ENCODE results near the gene GRIN2C. TPM values are rescaled to one million over a fixed set of nuclear protein-coding genes. Genes with fewer than 3 reads are reported as not detected.

Gene GRIN2C
- total RNA-seq, 1 donor from 2014 or later = not detected

DNA sequence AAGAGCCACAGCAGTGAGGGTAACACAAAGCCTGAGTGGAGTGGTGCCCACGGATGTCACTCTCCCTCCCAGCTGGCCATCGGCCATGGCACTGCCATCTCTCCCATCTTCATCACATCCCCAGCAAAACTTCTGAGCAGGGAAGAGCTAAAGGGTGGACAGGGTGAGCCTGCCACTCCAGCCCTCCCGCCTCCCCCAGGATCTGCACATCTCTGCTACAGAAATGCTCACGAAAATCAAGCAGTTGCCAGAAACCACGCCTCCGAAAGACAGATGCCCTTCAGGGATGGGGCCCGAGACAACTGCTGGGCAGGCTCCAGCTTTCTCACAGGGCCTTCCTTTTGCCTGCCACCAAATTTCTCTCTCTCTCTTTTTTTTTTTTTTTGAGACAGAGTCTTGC lies 3.6 kb downstream of the GRIN2C start:
- H3K4me1 ChIP-seq = peaks cover 11% of the 10 kb centered on the region
- H3K4me3 ChIP-seq = no peak overlapping the region
- H3K9ac ChIP-seq = no peak overlapping the region
- Mint-ChIP-seq H3K4me3 (no peak overlapping the region), H3K27me3 (ENCODE audit: insufficient read depth, low read depth) (peaks cover 58% of the 10 kb centered on the region), H3K27ac (no peak overlapping the region), H3K36me3 (no peaks in the 10 kb centered on the region), H3K4me1 (peaks cover 13% of the 10 kb centered on the region), H3K9me3 (no peaks in the 10 kb centered on the region)
- TF ChIP-seq EZH2phosphoT487 (IDR thresholded peaks at IDR 0.05) (no peak), EZH2 (IDR thresholded peaks at IDR 0.05) (no peak)
- TF ChIP-seq, protein P1, sequence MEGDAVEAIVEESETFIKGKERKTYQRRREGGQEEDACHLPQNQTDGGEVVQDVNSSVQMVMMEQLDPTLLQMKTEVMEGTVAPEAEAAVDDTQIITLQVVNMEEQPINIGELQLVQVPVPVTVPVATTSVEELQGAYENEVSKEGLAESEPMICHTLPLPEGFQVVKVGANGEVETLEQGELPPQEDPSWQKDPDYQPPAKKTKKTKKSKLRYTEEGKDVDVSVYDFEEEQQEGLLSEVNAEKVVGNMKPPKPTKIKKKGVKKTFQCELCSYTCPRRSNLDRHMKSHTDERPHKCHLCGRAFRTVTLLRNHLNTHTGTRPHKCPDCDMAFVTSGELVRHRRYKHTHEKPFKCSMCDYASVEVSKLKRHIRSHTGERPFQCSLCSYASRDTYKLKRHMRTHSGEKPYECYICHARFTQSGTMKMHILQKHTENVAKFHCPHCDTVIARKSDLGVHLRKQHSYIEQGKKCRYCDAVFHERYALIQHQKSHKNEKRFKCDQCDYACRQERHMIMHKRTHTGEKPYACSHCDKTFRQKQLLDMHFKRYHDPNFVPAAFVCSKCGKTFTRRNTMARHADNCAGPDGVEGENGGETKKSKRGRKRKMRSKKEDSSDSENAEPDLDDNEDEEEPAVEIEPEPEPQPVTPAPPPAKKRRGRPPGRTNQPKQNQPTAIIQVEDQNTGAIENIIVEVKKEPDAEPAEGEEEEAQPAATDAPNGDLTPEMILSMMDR (IDR thresholded peaks at IDR 0.05) = no peak
- H3K9me3 ChIP-seq (ENCODE audit: low read depth) = no peaks in the 10 kb centered on the region
- peaks cover 99% of the 10 kb centered on the region for H3K27me3 ChIP-seq
- DNase-seq (ENCODE audit: low spot score) = no peak
- no peaks in the 10 kb centered on the region for H3K36me3 ChIP-seq
- no peaks in the 10 kb centered on the region for H3K79me2 ChIP-seq (ENCODE audit: low read depth)
- peaks cover 30% of the 10 kb centered on the region for H4K20me1 ChIP-seq (ENCODE audit: low read depth)
- no peak overlapping the region for H3K4me2 ChIP-seq
- no peak overlapping the region for H3K27ac ChIP-seq
- no peak overlapping the region for H2AFZ ChIP-seq (replicated peaks)
- H3F3A ChIP-seq (ENCODE audit: low read depth) = peaks cover 4% of the 10 kb centered on the region

DNA sequence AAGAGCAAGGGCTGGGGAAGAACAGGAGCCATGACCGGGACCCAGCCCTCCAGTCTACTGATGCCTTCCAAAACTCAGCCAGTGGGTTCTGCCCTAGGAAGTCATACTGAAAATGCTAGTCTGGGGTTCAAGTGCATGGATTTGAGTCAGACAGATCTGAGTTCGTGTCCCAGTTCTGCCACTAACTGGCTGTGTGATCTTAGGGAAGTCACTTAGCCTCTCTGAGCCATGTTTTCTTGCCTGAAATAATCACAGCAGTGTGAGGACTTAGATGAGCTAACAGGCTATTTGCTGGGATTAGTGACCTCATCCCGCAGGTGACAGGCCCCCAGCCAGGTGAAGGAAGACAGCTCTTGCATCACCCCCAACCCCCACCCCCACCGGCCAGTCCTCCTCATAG lies 4.4 kb downstream of the GRIN2C start:
- no peaks in the 10 kb centered on the region for H3K79me2 ChIP-seq (ENCODE audit: low read depth)
- TF ChIP-seq EZH2 (IDR thresholded peaks at IDR 0.05) = no peak
- TF ChIP-seq, protein P1 (IDR thresholded peaks at IDR 0.05) = no peak
- no peak for TF ChIP-seq EZH2phosphoT487 (IDR thresholded peaks at IDR 0.05)
- no peaks in the 10 kb centered on the region for H3K9me3 ChIP-seq (ENCODE audit: low read depth)
- peaks cover 22% of the 10 kb centered on the region for H4K20me1 ChIP-seq (ENCODE audit: low read depth)
- peaks cover 4% of the 10 kb centered on the region for H3F3A ChIP-seq (ENCODE audit: low read depth)
- H3K4me1 Mint-ChIP-seq = peaks cover 13% of the 10 kb centered on the region
- no peak overlapping the region for H3K27ac ChIP-seq
- no peak overlapping the region for H3K9ac ChIP-seq
- no peak overlapping the region for H3K4me3 Mint-ChIP-seq
- H3K36me3 Mint-ChIP-seq = no peaks in the 10 kb centered on the region
- H3K4me2 ChIP-seq = no peak overlapping the region
- no peaks in the 10 kb centered on the region for H3K9me3 Mint-ChIP-seq
- peaks cover 99% of the 10 kb centered on the region for H3K27me3 ChIP-seq
- H3K4me3 ChIP-seq = no peak overlapping the region
- H3K27me3 Mint-ChIP-seq (ENCODE audit: insufficient read depth, low read depth) = peaks cover 62% of the 10 kb centered on the region
- no peaks in the 10 kb centered on the region for H3K36me3 ChIP-seq
- H2AFZ ChIP-seq (replicated peaks) = no peak overlapping the region
- no peak for DNase-seq (ENCODE audit: low spot score)
- no peak overlapping the region for H3K27ac Mint-ChIP-seq
- H3K4me1 ChIP-seq = peaks cover 7% of the 10 kb centered on the region

DNA sequence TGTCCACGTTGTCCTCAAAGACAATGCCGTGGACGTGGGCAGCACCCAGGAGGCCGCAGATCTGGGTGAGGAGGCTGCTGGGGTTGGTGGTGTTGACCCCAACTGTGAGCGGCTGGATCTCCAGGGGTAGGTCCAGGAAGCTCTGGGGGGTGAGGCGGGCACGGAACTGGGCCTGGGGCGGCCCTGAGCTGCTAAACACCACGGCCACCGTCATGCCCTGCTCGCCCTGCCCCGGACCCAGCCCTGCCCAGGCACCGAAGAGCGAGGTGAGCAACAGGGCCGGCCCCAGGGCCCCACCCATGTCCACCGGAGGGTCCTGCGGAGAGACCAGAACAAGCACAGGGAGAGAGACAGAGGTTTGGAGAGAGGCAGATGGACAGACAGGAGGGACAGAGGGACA lies 4.9 kb downstream of the GRIN2C start:
- Mint-ChIP-seq H3K27ac (no peak overlapping the region), H3K36me3 (no peaks in the 10 kb centered on the region), H3K4me3 (no peak overlapping the region), H3K4me1 (peaks cover 13% of the 10 kb centered on the region), H3K27me3 (ENCODE audit: insufficient read depth, low read depth) (peaks cover 59% of the 10 kb centered on the region), H3K9me3 (no peaks in the 10 kb centered on the region)
- Histone ChIP-seq H3K27me3 (peaks cover 99% of the 10 kb centered on the region), H2AFZ (replicated peaks) (no peak overlapping the region), H3F3A (ENCODE audit: low read depth) (peaks cover 4% of the 10 kb centered on the region), H3K36me3 (no peaks in the 10 kb centered on the region), H3K27ac (no peak overlapping the region), H3K9ac (no peak overlapping the region), H3K79me2 (ENCODE audit: low read depth) (no peaks in the 10 kb centered on the region), H4K20me1 (ENCODE audit: low read depth) (peaks cover 17% of the 10 kb centered on the region), H3K4me3 (no peak overlapping the region), H3K9me3 (ENCODE audit: low read depth) (no peaks in the 10 kb centered on the region), H3K4me2 (no peak overlapping the region), H3K4me1 (peaks cover 7% of the 10 kb centered on the region)
- DNase-seq (ENCODE audit: low spot score) = no peak
- TF ChIP-seq EZH2 (IDR thresholded peaks at IDR 0.05) (no peak), EZH2phosphoT487 (IDR thresholded peaks at IDR 0.05) (no peak)
- TF ChIP-seq, protein P1 (IDR thresholded peaks at IDR 0.05) = no peak
